K562 (cell line): Measurements from ENCODE around the gene HMGN2. TPM values are rescaled to one million over a fixed set of nuclear protein-coding genes. Genes with fewer than 3 reads are reported as not detected.

Source experiments
- CC2D1A ChIP-seq: fragments of 450-650 bp; IDR thresholded peaks from 2 replicates; pipeline ENCODE4 v1.6.1; 2017; ENCODE audit warnings: mild to moderate bottlenecking
- FOXK2 ChIP-seq, 2 experiments: fragments of 450-650 bp; IDR thresholded peaks in 1 of 2; conservative IDR thresholded peaks in 1 of 2; 2 replicates each; pipeline ENCODE4 v1.6.1; 2016; ENCODE audit warnings: low read depth in 2 of 2, mild to moderate bottlenecking in 1 of 2
- HSF4 ChIP-seq: fragments of 250-450 bp; sonication (Bioruptor Pico); IDR thresholded peaks from 2 replicates; pipeline ENCODE4 v2.1.2; 2022; ENCODE audit warnings: mild to moderate bottlenecking, moderate library complexity, borderline replicate concordance
- KHSRP ChIP-seq: fragments of 450-650 bp; IDR thresholded peaks from 2 replicates; pipeline ENCODE4 v1.6.1; 2017
- POLR2A ChIP-seq: fragments of 450-650 bp; conservative IDR thresholded peaks from 2 replicates; pipeline ENCODE4 v1.6.1; 2016
- POLR2G ChIP-seq: fragments of 200-400 bp; formaldehyde crosslinking; IDR thresholded peaks from 2 replicates; pipeline ENCODE4 v1.6.1; 2017; ENCODE audit warnings: low read depth, mild to moderate bottlenecking, antibody characterized with exemption, low read length, moderate library complexity
- RBM25 ChIP-seq: fragments of 200-400 bp; formaldehyde crosslinking; IDR thresholded peaks from 2 replicates; pipeline ENCODE4 v1.6.1; 2018; ENCODE audit warnings: low read length, low read depth, moderate library complexity; ENCODE audit not compliant: severe bottlenecking
- TGIF2 ChIP-seq: sonication (generic); formaldehyde crosslinking; IDR thresholded peaks from 2 replicates; pipeline ENCODE4 v1.8.1; 2022; ENCODE audit warnings: mild to moderate bottlenecking, missing genetic modification reagents, moderate library complexity
- THRAP3 ChIP-seq: fragments of 450-650 bp; IDR thresholded peaks from 2 replicates; pipeline ENCODE4 v1.6.1; 2016; ENCODE audit warnings: mild to moderate bottlenecking, inconsistent platforms, borderline replicate concordance
- ZNF644 ChIP-seq: fragments of 200-800 bp; sonication (Bioruptor generic); IDR thresholded peaks from 2 replicates; pipeline ENCODE4 v1.6.1; 2016; ENCODE audit warnings: low read depth, missing genetic modification characterization, missing compliant biosample characterization
- ZNF76 ChIP-seq: fragments of 250-450 bp; sonication (Bioruptor Pico); IDR thresholded peaks from 2 replicates; pipeline ENCODE4 v1.4.0; 2020; ENCODE audit warnings: mild to moderate bottlenecking, moderate library complexity, borderline replicate concordance
- polyA plus RNA-seq, 8 experiments: library from polyadenylated mRNA; depleted of rRNA in 4 of 8; stranded (reverse) in 5 of 8; unstranded in 3 of 8; fragments of >200 nt; fragmentation: Nextera tagmentation in 2 of 8; fragmentation: Illumina TruSeq in 1 of 8; extraction: Ambion mirVana in 2 of 8; extraction: Trizol in 1 of 8; gene quantifications; 2 replicates each; pipeline versions ENCODE4 v1.2.1 to v1.2.3, GENCODE V29; 2011 to 2014; ENCODE audit warnings: inconsistent platforms in 1 of 8, missing spikeins in 1 of 8
- total RNA-seq, 7 experiments: library from RNA; depleted of rRNA in 6 of 7; stranded (reverse); fragments of >200 nt in 6 of 7; fragmentation: Illumina TruSeq in 2 of 7; extraction: Trizol in 2 of 7; gene quantifications; 2 replicates each; pipeline versions ENCODE4 v1.2.1 to v1.2.3, GENCODE V29; 2011 to 2021; ENCODE audit warnings: low replicate concordance in 1 of 7
- TF ChIP-seq, protein P1 (sequence below): fragments of 450-650 bp; IDR thresholded peaks from 2 replicates; pipeline ENCODE4 v1.6.1; 2017; ENCODE audit warnings: antibody characterized with exemption, mild to moderate bottlenecking
- TF ChIP-seq, protein P2 (sequence below): IDR thresholded peaks from 2 replicates; pipeline ENCODE4 v1.6.1; 2012; ENCODE audit warnings: low read depth, low read length, improper control_type of control experiment, borderline replicate concordance
- TF ChIP-seq, protein P3 (sequence below): fragments of 450-650 bp; IDR thresholded peaks from 2 replicates; pipeline ENCODE4 v1.6.1; 2014; ENCODE audit warnings: low read depth, mild to moderate bottlenecking, moderate library complexity, borderline replicate concordance
- TF ChIP-seq, protein P4 (sequence below): fragments of 250-450 bp; sonication (Bioruptor Pico); IDR thresholded peaks from 2 replicates; pipeline ENCODE4 v1.5.0; 2021
- TF ChIP-seq, protein P5 (sequence below): fragments of 450-650 bp; IDR thresholded peaks from 2 replicates; pipeline ENCODE4 v1.6.1; 2016; ENCODE audit warnings: borderline replicate concordance

The HMGN2 gene
- total and polyA plus RNA-seq, 9 of the 15 experiments (the other 6 are each of a cell fraction or from before 2014, with no cell fraction given), result 370 to 1,354 (median 965) TPM

DNA sequence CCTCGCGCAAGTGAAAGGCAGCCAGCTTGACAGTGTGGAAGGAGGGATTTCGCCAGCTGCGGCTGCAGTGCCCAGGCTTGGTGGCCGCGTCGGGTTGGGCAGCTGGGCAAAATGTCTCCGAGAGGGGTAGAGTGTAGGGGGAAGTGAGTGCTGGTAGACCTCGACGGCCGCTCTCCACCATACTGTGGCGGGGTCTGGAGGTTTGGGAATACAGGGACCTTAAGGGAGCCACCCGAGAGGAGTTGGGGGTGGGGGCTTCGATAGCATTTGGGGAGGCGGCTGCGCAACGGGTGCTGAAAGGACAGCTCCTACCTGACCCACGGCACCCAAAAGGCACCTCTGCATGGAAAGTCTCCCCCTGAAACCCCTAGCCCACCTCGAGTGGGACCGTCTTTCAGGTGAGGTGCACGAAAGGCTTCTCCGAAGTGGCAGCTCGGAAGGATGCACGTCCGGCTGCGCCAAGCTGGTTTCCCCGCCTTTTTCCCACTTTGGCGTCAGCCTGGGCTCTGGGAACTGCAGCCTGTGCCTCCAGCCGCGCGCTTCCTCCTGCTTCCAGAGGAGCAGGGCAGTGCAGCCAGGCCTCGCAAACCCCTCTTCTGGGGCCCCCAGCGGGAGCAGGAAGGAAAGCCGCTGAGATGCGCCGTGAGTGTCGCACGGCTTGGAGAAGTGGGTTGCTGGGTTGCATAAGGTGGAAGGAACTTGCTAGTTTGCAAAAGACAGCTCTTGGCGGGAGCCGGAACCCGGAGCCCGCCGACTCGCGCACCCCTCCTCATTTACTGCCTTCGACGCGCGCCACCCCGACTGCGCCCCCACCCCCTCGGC is 531 bp upstream of the HMGN2 start (continued):
- TF ChIP-seq FOXK2 (conservative IDR thresholded peaks at IDR 0.05 in 1 of 2, IDR thresholded peaks at IDR 0.05 in 1 of 2; ENCODE audit: low read depth in 2 of 2) (no peak), RBM25 (no peak), CC2D1A (peak; percentile 29; the same call in 1 of the 2 replicates), POLR2G (peak; percentile 49; the same call in 1 of the 2 replicates), POLR2A (peak; percentile 63), ZNF76 (CRISPR knock-in tag) (no peak), THRAP3 (no peak), HSF4 (no peak), KHSRP (no peak), ZNF644 (tag) (no peak), TGIF2 (CRISPR knock-in tag) (0 out of 2 replicates have a peak, but pooled peaks have one; percentile 20)
- TF ChIP-seq, protein P1, sequence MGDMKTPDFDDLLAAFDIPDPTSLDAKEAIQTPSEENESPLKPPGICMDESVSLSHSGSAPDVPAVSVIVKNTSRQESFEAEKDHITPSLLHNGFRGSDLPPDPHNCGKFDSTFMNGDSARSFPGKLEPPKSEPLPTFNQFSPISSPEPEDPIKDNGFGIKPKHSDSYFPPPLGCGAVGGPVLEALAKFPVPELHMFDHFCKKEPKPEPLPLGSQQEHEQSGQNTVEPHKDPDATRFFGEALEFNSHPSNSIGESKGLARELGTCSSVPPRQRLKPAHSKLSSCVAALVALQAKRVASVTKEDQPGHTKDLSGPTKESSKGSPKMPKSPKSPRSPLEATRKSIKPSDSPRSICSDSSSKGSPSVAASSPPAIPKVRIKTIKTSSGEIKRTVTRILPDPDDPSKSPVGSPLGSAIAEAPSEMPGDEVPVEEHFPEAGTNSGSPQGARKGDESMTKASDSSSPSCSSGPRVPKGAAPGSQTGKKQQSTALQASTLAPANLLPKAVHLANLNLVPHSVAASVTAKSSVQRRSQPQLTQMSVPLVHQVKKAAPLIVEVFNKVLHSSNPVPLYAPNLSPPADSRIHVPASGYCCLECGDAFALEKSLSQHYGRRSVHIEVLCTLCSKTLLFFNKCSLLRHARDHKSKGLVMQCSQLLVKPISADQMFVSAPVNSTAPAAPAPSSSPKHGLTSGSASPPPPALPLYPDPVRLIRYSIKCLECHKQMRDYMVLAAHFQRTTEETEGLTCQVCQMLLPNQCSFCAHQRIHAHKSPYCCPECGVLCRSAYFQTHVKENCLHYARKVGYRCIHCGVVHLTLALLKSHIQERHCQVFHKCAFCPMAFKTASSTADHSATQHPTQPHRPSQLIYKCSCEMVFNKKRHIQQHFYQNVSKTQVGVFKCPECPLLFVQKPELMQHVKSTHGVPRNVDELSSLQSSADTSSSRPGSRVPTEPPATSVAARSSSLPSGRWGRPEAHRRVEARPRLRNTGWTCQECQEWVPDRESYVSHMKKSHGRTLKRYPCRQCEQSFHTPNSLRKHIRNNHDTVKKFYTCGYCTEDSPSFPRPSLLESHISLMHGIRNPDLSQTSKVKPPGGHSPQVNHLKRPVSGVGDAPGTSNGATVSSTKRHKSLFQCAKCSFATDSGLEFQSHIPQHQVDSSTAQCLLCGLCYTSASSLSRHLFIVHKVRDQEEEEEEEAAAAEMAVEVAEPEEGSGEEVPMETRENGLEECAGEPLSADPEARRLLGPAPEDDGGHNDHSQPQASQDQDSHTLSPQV, result no peak
- TF ChIP-seq, protein P2, sequence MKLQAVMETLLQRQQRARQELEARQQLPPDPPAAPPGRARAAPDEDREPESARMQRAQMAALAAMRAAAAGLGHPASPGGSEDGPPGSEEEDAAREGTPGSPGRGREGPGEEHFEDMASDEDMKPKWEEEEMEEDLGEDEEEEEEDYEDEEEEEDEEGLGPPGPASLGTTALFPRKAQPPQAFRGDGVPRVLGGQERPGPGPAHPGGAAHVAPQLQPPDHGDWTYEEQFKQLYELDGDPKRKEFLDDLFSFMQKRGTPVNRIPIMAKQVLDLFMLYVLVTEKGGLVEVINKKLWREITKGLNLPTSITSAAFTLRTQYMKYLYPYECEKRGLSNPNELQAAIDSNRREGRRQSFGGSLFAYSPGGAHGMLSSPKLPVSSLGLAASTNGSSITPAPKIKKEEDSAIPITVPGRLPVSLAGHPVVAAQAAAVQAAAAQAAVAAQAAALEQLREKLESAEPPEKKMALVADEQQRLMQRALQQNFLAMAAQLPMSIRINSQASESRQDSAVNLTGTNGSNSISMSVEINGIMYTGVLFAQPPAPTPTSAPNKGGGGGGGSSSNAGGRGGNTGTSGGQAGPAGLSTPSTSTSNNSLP, result no peak
- TF ChIP-seq, protein P3, sequence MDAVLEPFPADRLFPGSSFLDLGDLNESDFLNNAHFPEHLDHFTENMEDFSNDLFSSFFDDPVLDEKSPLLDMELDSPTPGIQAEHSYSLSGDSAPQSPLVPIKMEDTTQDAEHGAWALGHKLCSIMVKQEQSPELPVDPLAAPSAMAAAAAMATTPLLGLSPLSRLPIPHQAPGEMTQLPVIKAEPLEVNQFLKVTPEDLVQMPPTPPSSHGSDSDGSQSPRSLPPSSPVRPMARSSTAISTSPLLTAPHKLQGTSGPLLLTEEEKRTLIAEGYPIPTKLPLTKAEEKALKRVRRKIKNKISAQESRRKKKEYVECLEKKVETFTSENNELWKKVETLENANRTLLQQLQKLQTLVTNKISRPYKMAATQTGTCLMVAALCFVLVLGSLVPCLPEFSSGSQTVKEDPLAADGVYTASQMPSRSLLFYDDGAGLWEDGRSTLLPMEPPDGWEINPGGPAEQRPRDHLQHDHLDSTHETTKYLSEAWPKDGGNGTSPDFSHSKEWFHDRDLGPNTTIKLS, result no peak
- TF ChIP-seq, protein P4, sequence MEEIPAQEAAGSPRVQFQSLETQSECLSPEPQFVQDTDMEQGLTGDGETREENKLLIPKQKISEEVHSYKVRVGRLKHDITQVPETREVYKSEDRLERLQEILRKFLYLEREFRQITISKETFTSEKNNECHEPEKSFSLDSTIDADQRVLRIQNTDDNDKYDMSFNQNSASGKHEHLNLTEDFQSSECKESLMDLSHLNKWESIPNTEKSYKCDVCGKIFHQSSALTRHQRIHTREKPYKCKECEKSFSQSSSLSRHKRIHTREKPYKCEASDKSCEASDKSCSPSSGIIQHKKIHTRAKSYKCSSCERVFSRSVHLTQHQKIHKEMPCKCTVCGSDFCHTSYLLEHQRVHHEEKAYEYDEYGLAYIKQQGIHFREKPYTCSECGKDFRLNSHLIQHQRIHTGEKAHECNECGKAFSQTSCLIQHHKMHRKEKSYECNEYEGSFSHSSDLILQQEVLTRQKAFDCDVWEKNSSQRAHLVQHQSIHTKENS (CRISPR knock-in tag), result no peak
- TF ChIP-seq, protein P5, sequence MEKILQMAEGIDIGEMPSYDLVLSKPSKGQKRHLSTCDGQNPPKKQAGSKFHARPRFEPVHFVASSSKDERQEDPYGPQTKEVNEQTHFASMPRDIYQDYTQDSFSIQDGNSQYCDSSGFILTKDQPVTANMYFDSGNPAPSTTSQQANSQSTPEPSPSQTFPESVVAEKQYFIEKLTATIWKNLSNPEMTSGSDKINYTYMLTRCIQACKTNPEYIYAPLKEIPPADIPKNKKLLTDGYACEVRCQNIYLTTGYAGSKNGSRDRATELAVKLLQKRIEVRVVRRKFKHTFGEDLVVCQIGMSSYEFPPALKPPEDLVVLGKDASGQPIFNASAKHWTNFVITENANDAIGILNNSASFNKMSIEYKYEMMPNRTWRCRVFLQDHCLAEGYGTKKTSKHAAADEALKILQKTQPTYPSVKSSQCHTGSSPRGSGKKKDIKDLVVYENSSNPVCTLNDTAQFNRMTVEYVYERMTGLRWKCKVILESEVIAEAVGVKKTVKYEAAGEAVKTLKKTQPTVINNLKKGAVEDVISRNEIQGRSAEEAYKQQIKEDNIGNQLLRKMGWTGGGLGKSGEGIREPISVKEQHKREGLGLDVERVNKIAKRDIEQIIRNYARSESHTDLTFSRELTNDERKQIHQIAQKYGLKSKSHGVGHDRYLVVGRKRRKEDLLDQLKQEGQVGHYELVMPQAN, result peak; percentile 94
